HL-60 (cell line): ENCODE results near the gene FGF13.

Experiments used
- DNase-seq, 2 experiments: peaks; one replicate each; pipeline ENCODE4 v3.0.0-alpha.2; 2010 to 2020; ENCODE audit warnings: low read depth in 1 of 2, low spot score in 1 of 2
- H3K27ac ChIP-seq: fragments of 250-450 bp; sonication (Bioruptor Pico); replicated peaks from 2 replicates; pipeline ENCODE4 v1.5.1; 2020; ENCODE audit warnings: mild to moderate bottlenecking, moderate library complexity
- H3K27me3 ChIP-seq: fragments of 250-450 bp; sonication (Bioruptor Pico); 2 replicates; pipeline ENCODE4 v1.5.1; 2021; ENCODE audit warnings: mild to moderate bottlenecking, moderate library complexity; ENCODE audit not compliant: insufficient read depth, poor library complexity, severe bottlenecking
- H3K4me3 ChIP-seq: replicated peaks from 2 replicates; pipeline ENCODE4 v1.5.1; 2011; ENCODE audit warnings: mild to moderate bottlenecking, control low read depth, low read length; ENCODE audit not compliant: insufficient read depth
- CTCF ChIP-seq: IDR thresholded peaks from one replicate; pipeline ENCODE4 v1.5.1; 2011; ENCODE audit warnings: low read length, control low read depth, inconsistent platforms; ENCODE audit not compliant: insufficient read depth
- GABPA ChIP-seq: IDR thresholded peaks from 2 replicates; pipeline ENCODE4 v1.6.1; 2012; ENCODE audit warnings: low read depth
- POLR2AphosphoS5 ChIP-seq: IDR thresholded peaks from 2 replicates; pipeline ENCODE4 v1.6.1; 2012; ENCODE audit warnings: low read depth
- REST ChIP-seq: IDR thresholded peaks from 2 replicates; pipeline ENCODE4 v1.6.1; 2012; ENCODE audit warnings: low read depth; ENCODE audit not compliant: insufficient replicate concordance
- SPI1 ChIP-seq: IDR thresholded peaks from 2 replicates; pipeline ENCODE4 v1.6.1; 2012; ENCODE audit warnings: low read depth, mild to moderate bottlenecking, borderline replicate concordance

Gene FGF13

GRCh38 chrX:138704101-138704500 is 7.4 kb downstream of the FGF13 start:
- H3K27me3 ChIP-seq = no peaks in the 10 kb centered on the region
- TF ChIP-seq REST (no peak), GABPA (no peak), CTCF (no peak), SPI1 (no peak), POLR2AphosphoS5 (no peak)
- DNase-seq = no peak
- H3K27ac ChIP-seq = no peak overlapping the region
- H3K4me3 ChIP-seq = no peak overlapping the region

- no peak for DNase-seq
- Histone ChIP-seq H3K27ac (no peak overlapping the region), H3K4me3 (no peak overlapping the region), H3K27me3 (no peaks in the 10 kb centered on the region)
- TF ChIP-seq SPI1 = no peak
- TF ChIP-seq POLR2AphosphoS5 = no peak
- no peak for TF ChIP-seq GABPA
- no peak for TF ChIP-seq REST
- no peak for TF ChIP-seq CTCF
These were observed 18.9 kb downstream of the FGF13 start for GRCh38 chrX:138692591-138692990.

DNA sequence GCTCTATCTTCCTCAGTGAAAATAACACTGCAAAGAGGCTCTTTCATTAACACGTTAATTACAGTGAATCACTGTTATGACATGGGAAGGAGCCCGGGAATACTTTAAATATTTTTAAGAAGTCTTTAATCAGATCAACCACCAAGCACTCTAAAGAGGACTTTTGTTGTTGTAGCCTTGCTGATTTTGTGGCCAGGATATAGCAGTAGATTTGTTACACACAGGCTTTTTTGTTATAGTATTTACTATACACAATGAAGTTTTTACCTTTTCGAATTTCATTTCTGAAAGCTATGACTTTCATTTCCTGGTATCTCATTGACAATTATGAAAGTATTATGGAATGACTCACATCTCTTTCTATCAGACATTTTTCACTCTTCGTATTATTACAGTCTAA is 20.3 kb downstream of the FGF13 start:
- Histone ChIP-seq H3K4me3 (no peak overlapping the region), H3K27me3 (no peaks in the 10 kb centered on the region), H3K27ac (no peak overlapping the region)
- no peak for DNase-seq
- TF ChIP-seq CTCF (no peak), SPI1 (no peak), POLR2AphosphoS5 (no peak), GABPA (no peak)

- H3K4me3 ChIP-seq = no peak overlapping the region
- H3K27ac ChIP-seq = no peak overlapping the region
- no peak for DNase-seq
- TF ChIP-seq SPI1 (no peak), POLR2AphosphoS5 (no peak), GABPA (no peak), REST (no peak), CTCF (no peak)
- no peaks in the 10 kb centered on the region for H3K27me3 ChIP-seq
These were observed 20.9 kb downstream of the FGF13 start for GRCh38 chrX:138690591-138690990.
